OCI-LY1 (cell line): ENCODE measurements around the gene P4HA2.

Source experiments
- EZH2 ChIP-seq: fragments of 200-600 bp; sonication (generic), shearing (Covaris generic); IDR thresholded peaks from 2 replicates; pipeline ENCODE4 v1.8.0; 2017; ENCODE audit warnings: borderline replicate concordance, mixed run types, mild to moderate bottlenecking, antibody characterized with exemption, low read length, moderate library complexity, mixed read lengths
- TF ChIP-seq, protein P1 (sequence below): fragments of 200-600 bp; sonication (generic), shearing (Covaris generic); IDR thresholded peaks from 2 replicates; pipeline ENCODE4 v1.5.1; 2017; ENCODE audit warnings: mild to moderate bottlenecking, antibody characterized with exemption, low read length, moderate library complexity, mixed read lengths

DNA sequence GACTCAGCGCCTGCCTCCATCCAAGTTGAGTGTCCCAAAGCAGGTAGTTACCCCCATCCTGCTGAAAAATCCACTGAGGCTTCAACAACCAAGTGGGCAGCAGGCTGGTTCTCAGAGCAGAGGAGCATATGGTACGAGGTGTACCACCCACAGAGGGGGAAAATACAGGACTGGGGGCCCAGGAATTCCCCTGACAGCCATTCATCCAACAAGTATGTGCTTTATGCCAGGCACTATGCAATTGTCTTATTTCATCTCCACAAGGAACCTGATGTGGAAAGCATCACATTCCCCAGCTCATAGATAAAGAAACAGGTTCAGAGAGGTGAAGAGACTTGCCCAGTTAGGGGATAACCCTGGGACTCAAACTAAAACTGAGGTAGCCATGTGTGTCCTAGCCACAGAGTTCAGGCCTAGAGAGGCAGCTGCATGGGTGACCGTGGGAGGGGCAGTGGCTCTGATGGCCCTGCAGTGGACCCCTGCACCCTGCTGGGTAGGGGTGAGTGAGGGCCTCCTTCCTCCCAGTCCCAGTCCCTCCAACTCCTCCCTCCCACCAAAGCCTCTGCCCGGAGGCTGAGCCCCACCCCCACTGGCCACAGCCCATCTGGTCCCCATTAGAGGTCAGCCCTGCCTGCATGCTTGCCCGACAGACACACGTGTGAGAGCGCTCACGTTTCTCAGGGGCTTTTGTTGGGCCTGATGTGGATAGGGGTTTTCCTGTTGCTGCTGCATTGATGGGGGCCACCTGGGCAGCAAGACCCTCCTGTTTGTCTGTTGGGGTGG lies 41.3 kb upstream of the P4HA2 start:
- no peak for TF ChIP-seq EZH2
- TF ChIP-seq, protein P1, sequence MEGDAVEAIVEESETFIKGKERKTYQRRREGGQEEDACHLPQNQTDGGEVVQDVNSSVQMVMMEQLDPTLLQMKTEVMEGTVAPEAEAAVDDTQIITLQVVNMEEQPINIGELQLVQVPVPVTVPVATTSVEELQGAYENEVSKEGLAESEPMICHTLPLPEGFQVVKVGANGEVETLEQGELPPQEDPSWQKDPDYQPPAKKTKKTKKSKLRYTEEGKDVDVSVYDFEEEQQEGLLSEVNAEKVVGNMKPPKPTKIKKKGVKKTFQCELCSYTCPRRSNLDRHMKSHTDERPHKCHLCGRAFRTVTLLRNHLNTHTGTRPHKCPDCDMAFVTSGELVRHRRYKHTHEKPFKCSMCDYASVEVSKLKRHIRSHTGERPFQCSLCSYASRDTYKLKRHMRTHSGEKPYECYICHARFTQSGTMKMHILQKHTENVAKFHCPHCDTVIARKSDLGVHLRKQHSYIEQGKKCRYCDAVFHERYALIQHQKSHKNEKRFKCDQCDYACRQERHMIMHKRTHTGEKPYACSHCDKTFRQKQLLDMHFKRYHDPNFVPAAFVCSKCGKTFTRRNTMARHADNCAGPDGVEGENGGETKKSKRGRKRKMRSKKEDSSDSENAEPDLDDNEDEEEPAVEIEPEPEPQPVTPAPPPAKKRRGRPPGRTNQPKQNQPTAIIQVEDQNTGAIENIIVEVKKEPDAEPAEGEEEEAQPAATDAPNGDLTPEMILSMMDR, result no peak
